HCT116 (cell line): ENCODE data around the gene TMEM121B. TPM values are rescaled to one million over a fixed set of nuclear protein-coding genes. Genes with fewer than 3 reads are reported as not detected.

Source experiments
- ATAC-seq: fragments of 200-7000 bp; cut with Tn5 transposase; 2 replicates; pipeline ENCODE4 v1.9.1; 2020; ENCODE audit warnings: mild to moderate bottlenecking, moderate library complexity
- BruUV-seq: library from RNA; stranded (reverse); fragments of 400-500 nt; replicated peaks from 2 replicates; lab custom pipeline; 2021; lab: Mats Ljungman, UMichigan
- CTCF ChIA-PET: fragments of 300-600 bp; sonication (Branson Sonifier 250); formaldehyde crosslinking; loops from one replicate; lab custom pipeline; 2021; ENCODE audit warnings: antibody characterized with exemption; lab: Charles Lee
- POLR2A ChIA-PET: fragments of 300-600, 350-600 bp; sonication (Branson Sonifier 250); formaldehyde crosslinking; loops from one replicate; lab custom pipeline; 2021; ENCODE audit warnings: antibody characterized with exemption; lab: Charles Lee
- RAD21 ChIA-PET, 2 experiments: fragments of 300-600 bp; sonication (Branson Sonifier 250); formaldehyde crosslinking; loops; one replicate each; lab custom pipeline; 2023; ENCODE audit warnings: low total read pairs in 2 of 2; ENCODE audit not compliant: uncharacterized antibody in 2 of 2, unreplicated experiment in 2 of 2, low non-redundant PET in 1 of 2; lab: Charles Lee
- DNase-seq: peaks from one replicate; pipeline ENCODE4 v3.0.0-alpha.2; 2010; ENCODE audit warnings: low read depth, low spot score
- H2AFZ ChIP-seq: fragments of 200-600 bp; shearing (Covaris generic), sonication (generic); 2 replicates; pipeline ENCODE4 v1.6.1; 2017; ENCODE audit warnings: low read depth, mixed run types, mixed read lengths, antibody characterized with exemption, low read length; ENCODE audit not compliant: poor library complexity, severe bottlenecking
- H3K27ac ChIP-seq: 2 replicates; pipeline ENCODE4 v1.5.1; 2012; ENCODE audit warnings: low read depth, low read length
- H3K27me3 ChIP-seq: fragments of 200-600 bp; sonication (generic); 2 replicates; pipeline ENCODE4 v1.6.1; 2016; ENCODE audit warnings: mixed run types, low read length, mixed read lengths; ENCODE audit not compliant: insufficient read depth
- H3K36me3 ChIP-seq, 2 experiments: fragments of 200-500 bp in 1 of 2; fragments of 200-600 bp in 1 of 2; sonication (Bioruptor generic) in 1 of 2; sonication (generic) in 1 of 2; 2 replicates each; pipeline versions ENCODE4 v1.5.1 to v1.6.1; 2014 to 2016; ENCODE audit warnings: low read length in 2 of 2, inconsistent platforms in 1 of 2, mixed read lengths in 1 of 2, mixed run types in 1 of 2; ENCODE audit not compliant: insufficient read depth in 2 of 2, control insufficient read depth in 1 of 2
- H3K4me1 ChIP-seq, 2 experiments: fragments of 200-600 bp in 1 of 2; sonication (generic) in 1 of 2; 2 replicates each; pipeline versions ENCODE4 v1.5.1 to v1.6.1; 2012 to 2017; ENCODE audit warnings: low read length in 2 of 2, inconsistent platforms in 1 of 2, mild to moderate bottlenecking in 1 of 2, mixed read lengths in 1 of 2, mixed run types in 1 of 2, moderate library complexity in 1 of 2; ENCODE audit not compliant: insufficient read depth in 2 of 2, control insufficient read depth in 1 of 2
- H3K4me2 ChIP-seq: fragments of 200-600 bp; sonication (generic); 2 replicates; pipeline ENCODE4 v1.6.1; 2017; ENCODE audit warnings: mixed run types, low read length, mixed read lengths
- H3K4me3 ChIP-seq, 2 experiments: fragments of 200-600 bp in 1 of 2; sonication (generic) in 1 of 2; replicated peaks in 1 of 2; 2 replicates each; pipeline ENCODE4 v1.5.1; 2011 to 2016; ENCODE audit warnings: low read length in 2 of 2, control low read depth in 1 of 2, low read depth in 1 of 2, mild to moderate bottlenecking in 1 of 2, mixed read lengths in 1 of 2, mixed run types in 1 of 2
- H3K79me2 ChIP-seq: fragments of 200-600 bp; sonication (generic); 2 replicates; pipeline ENCODE4 v1.6.1; 2017; ENCODE audit warnings: mild to moderate bottlenecking, mixed run types, low read length, moderate library complexity, mixed read lengths; ENCODE audit not compliant: insufficient read depth
- H3K9ac ChIP-seq: fragments of 200-600 bp; sonication (generic); 2 replicates; pipeline ENCODE4 v1.6.1; 2016; ENCODE audit warnings: low read length, mixed read lengths
- H3K9me2 ChIP-seq: fragments of 200-600 bp; sonication (generic), shearing (Covaris generic); 2 replicates; pipeline ENCODE4 v1.6.1; 2017; ENCODE audit warnings: mixed run types, mild to moderate bottlenecking, moderate library complexity; ENCODE audit not compliant: insufficient read depth
- H3K9me3 ChIP-seq, 2 experiments: fragments of 200-500 bp in 1 of 2; fragments of 200-600 bp in 1 of 2; sonication (Bioruptor generic) in 1 of 2; sonication (generic) in 1 of 2; 2 replicates each; pipeline ENCODE4 v1.6.1; 2014 to 2017; ENCODE audit warnings: low read length in 2 of 2, mixed read lengths in 2 of 2, inconsistent platforms in 1 of 2, low read depth in 1 of 2, mild to moderate bottlenecking in 1 of 2, mixed run types in 1 of 2, moderate library complexity in 1 of 2; ENCODE audit not compliant: control insufficient read depth in 1 of 2, insufficient read depth in 1 of 2
- H4K20me1 ChIP-seq: fragments of 200-600 bp; sonication (generic), shearing (Covaris generic); 2 replicates; pipeline ENCODE4 v1.6.1; 2017; ENCODE audit warnings: mixed run types, mild to moderate bottlenecking, moderate library complexity; ENCODE audit not compliant: insufficient read depth
- CEBPB ChIP-seq: IDR thresholded peaks from 2 replicates; pipeline ENCODE4 v1.6.1; 2012; ENCODE audit warnings: low read depth
- EGR1 ChIP-seq: IDR thresholded peaks from 2 replicates; pipeline ENCODE4 v1.6.1; 2012; ENCODE audit warnings: low read depth
- ELF1 ChIP-seq: IDR thresholded peaks from 2 replicates; pipeline ENCODE4 v1.6.1; 2012; ENCODE audit warnings: low read depth, borderline replicate concordance
- EZH2phosphoT487 ChIP-seq: fragments of 200-600 bp; IDR thresholded peaks from 2 replicates; pipeline ENCODE4 v1.6.1; 2018; ENCODE audit warnings: antibody characterized with exemption, borderline replicate concordance
- POLR2AphosphoS5 ChIP-seq: IDR thresholded peaks from 2 replicates; pipeline ENCODE4 v1.6.1; 2011; ENCODE audit warnings: mild to moderate bottlenecking, low read depth, low read length, moderate library complexity
- RAD21 ChIP-seq: IDR thresholded peaks from 2 replicates; pipeline ENCODE4 v1.6.1; 2012; ENCODE audit warnings: low read depth, mild to moderate bottlenecking
- SIN3A ChIP-seq: IDR thresholded peaks from 2 replicates; pipeline ENCODE4 v1.6.1; 2012; ENCODE audit warnings: low read depth
- SRF ChIP-seq: IDR thresholded peaks from 2 replicates; pipeline ENCODE4 v1.6.1; 2012; ENCODE audit warnings: low read depth
- TCF7L2 ChIP-seq: IDR thresholded peaks from 2 replicates; pipeline ENCODE4 v1.7.0; 2011; ENCODE audit warnings: borderline replicate concordance, inconsistent platforms; ENCODE audit not compliant: insufficient read depth, insufficient read length; ENCODE audit errors: extremely low read depth
- ZNF274 ChIP-seq: fragments of 200-500 bp; sonication (Bioruptor generic); IDR thresholded peaks from 2 replicates; pipeline ENCODE4 v1.6.1; 2014; ENCODE audit warnings: mild to moderate bottlenecking, low read depth, low read length, inconsistent platforms
- intact Hi-C: fragments of 100-400 bp; cut with micrococcal nuclease; formaldehyde crosslinking; loops from 2 replicates; pipeline ENCODE4 v1.10.0; 2022
- total RNA-seq: library from RNA; stranded (reverse); gene quantifications from one replicate; pipeline ENCODE4 v1.2.1, GENCODE V29; 2021; ENCODE audit not compliant: unreplicated experiment
- TF ChIP-seq, protein P1 (sequence below), 3 experiments: fragments of 200-600 bp in 1 of 3; sonication (generic) in 1 of 3; IDR thresholded peaks in 2 of 3; conservative IDR thresholded peaks in 1 of 3; 2 replicates each; pipeline ENCODE4 v1.5.1; 2012 to 2017; ENCODE audit warnings: low read depth in 2 of 3, low read length in 2 of 3, antibody characterized with exemption in 1 of 3, borderline replicate concordance in 1 of 3, control low read depth in 1 of 3, mild to moderate bottlenecking in 1 of 3, mixed read lengths in 1 of 3, mixed run types in 1 of 3, moderate library complexity in 1 of 3; ENCODE audit not compliant: insufficient read depth in 1 of 3
- TF ChIP-seq, protein P2 (sequence below): IDR thresholded peaks from 2 replicates; pipeline ENCODE4 v1.6.1; 2012
- TF ChIP-seq, protein P3 (sequence below): IDR thresholded peaks from 2 replicates; pipeline ENCODE4 v1.6.1; 2012; ENCODE audit warnings: low read depth
- TF ChIP-seq, protein P4 (sequence below): IDR thresholded peaks from 2 replicates; pipeline ENCODE4 v1.6.1; 2012

The TMEM121B gene
- total RNA-seq, 1 experiment from 2014 or later, result 0.57 TPM

DNA sequence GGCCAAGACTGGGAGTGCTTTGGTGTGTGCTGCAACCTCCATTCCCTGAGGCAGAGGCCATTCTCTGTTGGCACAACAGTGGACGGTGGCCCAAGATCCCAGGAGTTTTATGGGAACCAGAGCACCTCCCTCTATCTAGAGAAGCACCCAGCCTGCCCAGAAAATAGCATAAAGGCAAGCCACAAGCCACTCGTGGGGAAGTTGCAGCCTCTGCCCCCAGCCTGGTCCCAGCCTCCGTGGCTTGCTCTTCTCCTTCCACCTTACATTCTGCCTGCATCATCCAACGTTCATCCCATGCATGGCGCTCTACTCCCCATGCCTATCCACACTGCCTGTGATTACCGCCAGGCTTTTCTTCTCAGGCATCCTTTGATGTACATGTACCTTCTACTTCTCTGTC is 20.5 kb downstream of the TMEM121B start:
- ATAC-seq, result no peak
- Histone ChIP-seq H3K4me3 (no peak overlapping the region), H3K4me1 (no peaks in the 10 kb centered on the region), H2AFZ (no peak overlapping the region), H4K20me1 (no peaks in the 10 kb centered on the region), H3K9me3 (no peaks in the 10 kb centered on the region), H3K36me3 (peaks cover 21 to 23% of the 10 kb centered on the region in 2 experiments; a peak in 2 of 4 replicates), H3K9me2 (no peaks in the 10 kb centered on the region), H3K4me2 (no peak overlapping the region), H3K9ac (no peak overlapping the region), H3K27me3 (no peaks in the 10 kb centered on the region), H3K27ac (no peak overlapping the region), H3K79me2 (peaks cover 4% of the 10 kb centered on the region; the same call in 1 of the 2 replicates)
- no TSS peak for BruUV-seq
- intact Hi-C loops, result no loop called here
- POLR2A ChIA-PET, result no interaction called here
- RAD21 ChIA-PET, result no interaction called here
- TF ChIP-seq POLR2AphosphoS5 (no peak), CEBPB (no peak), SIN3A (no peak), EZH2phosphoT487 (no peak), TCF7L2 (no peak), ELF1 (no peak), RAD21 (no peak), SRF (no peak), ZNF274 (no peak), EGR1 (no peak)
- TF ChIP-seq, protein P1, sequence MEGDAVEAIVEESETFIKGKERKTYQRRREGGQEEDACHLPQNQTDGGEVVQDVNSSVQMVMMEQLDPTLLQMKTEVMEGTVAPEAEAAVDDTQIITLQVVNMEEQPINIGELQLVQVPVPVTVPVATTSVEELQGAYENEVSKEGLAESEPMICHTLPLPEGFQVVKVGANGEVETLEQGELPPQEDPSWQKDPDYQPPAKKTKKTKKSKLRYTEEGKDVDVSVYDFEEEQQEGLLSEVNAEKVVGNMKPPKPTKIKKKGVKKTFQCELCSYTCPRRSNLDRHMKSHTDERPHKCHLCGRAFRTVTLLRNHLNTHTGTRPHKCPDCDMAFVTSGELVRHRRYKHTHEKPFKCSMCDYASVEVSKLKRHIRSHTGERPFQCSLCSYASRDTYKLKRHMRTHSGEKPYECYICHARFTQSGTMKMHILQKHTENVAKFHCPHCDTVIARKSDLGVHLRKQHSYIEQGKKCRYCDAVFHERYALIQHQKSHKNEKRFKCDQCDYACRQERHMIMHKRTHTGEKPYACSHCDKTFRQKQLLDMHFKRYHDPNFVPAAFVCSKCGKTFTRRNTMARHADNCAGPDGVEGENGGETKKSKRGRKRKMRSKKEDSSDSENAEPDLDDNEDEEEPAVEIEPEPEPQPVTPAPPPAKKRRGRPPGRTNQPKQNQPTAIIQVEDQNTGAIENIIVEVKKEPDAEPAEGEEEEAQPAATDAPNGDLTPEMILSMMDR (IDR thresholded peaks at IDR 0.05 in 2 of 3, conservative IDR thresholded peaks at IDR 0.05 in 1 of 3; ENCODE audit: borderline replicate concordance in 1 of 3, insufficient read depth in 1 of 3, low read depth in 2 of 3, low read length in 2 of 3), result no peak
- TF ChIP-seq, protein P2, sequence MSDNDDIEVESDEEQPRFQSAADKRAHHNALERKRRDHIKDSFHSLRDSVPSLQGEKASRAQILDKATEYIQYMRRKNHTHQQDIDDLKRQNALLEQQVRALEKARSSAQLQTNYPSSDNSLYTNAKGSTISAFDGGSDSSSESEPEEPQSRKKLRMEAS, result no peak
- TF ChIP-seq, protein P3, sequence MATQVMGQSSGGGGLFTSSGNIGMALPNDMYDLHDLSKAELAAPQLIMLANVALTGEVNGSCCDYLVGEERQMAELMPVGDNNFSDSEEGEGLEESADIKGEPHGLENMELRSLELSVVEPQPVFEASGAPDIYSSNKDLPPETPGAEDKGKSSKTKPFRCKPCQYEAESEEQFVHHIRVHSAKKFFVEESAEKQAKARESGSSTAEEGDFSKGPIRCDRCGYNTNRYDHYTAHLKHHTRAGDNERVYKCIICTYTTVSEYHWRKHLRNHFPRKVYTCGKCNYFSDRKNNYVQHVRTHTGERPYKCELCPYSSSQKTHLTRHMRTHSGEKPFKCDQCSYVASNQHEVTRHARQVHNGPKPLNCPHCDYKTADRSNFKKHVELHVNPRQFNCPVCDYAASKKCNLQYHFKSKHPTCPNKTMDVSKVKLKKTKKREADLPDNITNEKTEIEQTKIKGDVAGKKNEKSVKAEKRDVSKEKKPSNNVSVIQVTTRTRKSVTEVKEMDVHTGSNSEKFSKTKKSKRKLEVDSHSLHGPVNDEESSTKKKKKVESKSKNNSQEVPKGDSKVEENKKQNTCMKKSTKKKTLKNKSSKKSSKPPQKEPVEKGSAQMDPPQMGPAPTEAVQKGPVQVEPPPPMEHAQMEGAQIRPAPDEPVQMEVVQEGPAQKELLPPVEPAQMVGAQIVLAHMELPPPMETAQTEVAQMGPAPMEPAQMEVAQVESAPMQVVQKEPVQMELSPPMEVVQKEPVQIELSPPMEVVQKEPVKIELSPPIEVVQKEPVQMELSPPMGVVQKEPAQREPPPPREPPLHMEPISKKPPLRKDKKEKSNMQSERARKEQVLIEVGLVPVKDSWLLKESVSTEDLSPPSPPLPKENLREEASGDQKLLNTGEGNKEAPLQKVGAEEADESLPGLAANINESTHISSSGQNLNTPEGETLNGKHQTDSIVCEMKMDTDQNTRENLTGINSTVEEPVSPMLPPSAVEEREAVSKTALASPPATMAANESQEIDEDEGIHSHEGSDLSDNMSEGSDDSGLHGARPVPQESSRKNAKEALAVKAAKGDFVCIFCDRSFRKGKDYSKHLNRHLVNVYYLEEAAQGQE, result no peak
- TF ChIP-seq, protein P4, sequence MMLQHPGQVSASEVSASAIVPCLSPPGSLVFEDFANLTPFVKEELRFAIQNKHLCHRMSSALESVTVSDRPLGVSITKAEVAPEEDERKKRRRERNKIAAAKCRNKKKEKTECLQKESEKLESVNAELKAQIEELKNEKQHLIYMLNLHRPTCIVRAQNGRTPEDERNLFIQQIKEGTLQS, result no peak
- CTCF ChIA-PET, result no interaction called here
- no peak for DNase-seq
